Measurements from ENCODE around the gene C12orf76. TPM values are rescaled to one million over a fixed set of nuclear protein-coding genes. Genes with fewer than 3 reads are reported as not detected.
"Not testable (repeated sequence)": the region's sequence is repeated elsewhere in the genome, so short reads cannot be mapped to it uniquely, and the experiment has no call there.

The C12orf76 gene
- total RNA-seq, 1 experiment from 2014 or later, result 18.3 TPM

- no peak for DNase-seq (ENCODE audit: low spot score)
Measured at GRCh38 chr12:110065540-110065939, 17.2 kb upstream of the C12orf76 start.

DNA sequence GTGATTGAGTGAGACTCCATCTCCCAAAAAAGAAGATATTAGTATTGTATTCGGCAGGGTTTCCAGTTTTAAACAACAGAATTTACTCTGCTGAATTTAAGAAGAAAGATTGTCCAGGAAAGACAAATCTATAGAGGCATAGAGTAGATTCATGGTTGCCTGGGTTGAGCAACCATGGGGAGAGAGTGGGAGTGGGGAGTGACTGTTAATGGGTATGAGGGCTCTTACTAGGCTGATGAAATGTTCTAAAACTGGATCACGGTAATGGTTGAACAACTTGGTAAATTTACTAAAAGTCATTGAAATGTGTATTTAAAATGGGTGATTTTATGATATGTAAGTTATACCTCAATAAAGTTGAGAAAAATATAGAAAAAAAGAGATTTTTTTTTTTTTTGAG is 13.9 kb upstream of the C12orf76 start:
- no peak for DNase-seq (ENCODE audit: low spot score)

DNA sequence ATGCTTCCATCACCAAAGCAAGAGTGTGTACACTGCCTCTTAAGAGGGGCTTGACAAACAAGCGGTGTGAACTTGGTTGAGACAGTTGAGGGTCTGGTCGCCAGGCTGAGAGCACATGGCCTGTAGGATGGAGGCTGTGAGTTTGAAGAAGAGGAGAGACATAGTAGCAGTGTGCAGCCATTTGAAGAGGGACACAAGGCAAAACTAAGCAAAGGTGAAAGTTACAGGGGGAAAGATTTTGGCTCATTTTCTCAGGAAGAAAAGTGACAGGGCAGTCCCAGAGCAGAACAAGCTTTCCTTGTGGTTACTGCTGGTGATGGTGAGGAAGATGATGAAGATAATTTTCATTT is 11.3 kb upstream of the C12orf76 start:
- no peak for DNase-seq (ENCODE audit: low spot score)

- DNase-seq (ENCODE audit: low spot score), result no peak
Measured at GRCh38 chr12:110058875-110059615, 10.7 kb upstream of the C12orf76 start.

GRCh38 chr12:110056643-110057042 is 8.3 kb upstream of the C12orf76 start:
- DNase-seq (ENCODE audit: low spot score), result not testable (repeated sequence)

- peak; percentile 93 for DNase-seq (ENCODE audit: low spot score)
Measured at GRCh38 chr12:110055375-110056352, 7.3 kb upstream of the C12orf76 start.

- no peak for DNase-seq (ENCODE audit: low spot score)
Measured at GRCh38 chr12:110050927-110051326, 2.6 kb upstream of the C12orf76 start.

DNA sequence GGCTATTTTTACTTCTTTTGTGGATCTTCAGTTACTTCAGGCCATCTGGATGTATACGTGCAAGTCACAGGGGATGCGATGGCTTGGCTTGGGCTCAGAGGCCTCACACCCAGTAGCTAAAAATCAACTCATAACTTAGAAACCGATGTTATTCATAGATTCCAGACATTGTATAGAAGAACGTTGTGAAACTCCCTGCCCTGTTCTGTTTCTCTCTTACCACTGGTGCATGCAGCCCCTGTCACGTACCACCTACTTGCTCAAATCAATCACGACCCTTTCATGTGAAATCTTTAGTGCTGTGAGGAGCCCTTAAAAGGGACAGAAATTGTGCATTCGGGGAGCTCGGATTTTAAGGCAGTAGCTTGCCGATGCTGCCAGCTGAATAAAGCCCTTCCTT is 1.3 kb upstream of the C12orf76 start:
- not testable (repeated sequence) for DNase-seq (ENCODE audit: low spot score)

GRCh38 chr12:110049034-110049433 is 712 bp upstream of the C12orf76 start:
- DNase-seq (ENCODE audit: low spot score), result not testable (repeated sequence)

DNA sequence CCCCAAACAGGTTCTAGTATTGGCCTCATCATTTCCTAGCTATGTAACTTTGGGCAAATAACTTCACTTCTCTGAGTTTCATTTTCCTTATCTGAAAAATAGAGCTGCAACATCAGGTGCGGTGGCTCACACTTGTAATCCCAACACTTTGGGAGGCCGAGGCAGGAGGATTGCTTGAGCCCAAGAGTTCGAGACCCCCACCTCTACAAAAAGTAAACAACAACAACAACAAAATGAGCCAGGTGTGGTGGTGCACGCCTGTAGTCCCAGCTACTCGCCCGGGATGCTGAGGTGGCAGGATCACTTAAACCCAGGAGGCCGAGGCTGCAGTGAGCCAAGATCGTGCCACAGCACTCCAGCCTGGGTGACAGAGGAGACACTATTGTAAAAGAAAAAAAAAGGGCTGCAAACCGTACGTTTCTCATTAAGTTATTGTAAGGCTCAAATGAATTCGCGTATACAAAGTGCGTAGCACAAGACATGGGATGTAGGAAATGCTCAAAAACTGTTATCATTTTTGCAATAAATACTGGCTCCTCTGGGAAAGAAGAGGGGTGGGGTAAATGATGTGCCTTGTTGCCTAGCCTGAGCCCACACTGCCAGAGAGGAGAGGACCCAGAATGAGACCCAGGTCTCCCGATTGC is 903 bp downstream of the C12orf76 start:
- DNase-seq (ENCODE audit: low spot score), result no peak

DNA sequence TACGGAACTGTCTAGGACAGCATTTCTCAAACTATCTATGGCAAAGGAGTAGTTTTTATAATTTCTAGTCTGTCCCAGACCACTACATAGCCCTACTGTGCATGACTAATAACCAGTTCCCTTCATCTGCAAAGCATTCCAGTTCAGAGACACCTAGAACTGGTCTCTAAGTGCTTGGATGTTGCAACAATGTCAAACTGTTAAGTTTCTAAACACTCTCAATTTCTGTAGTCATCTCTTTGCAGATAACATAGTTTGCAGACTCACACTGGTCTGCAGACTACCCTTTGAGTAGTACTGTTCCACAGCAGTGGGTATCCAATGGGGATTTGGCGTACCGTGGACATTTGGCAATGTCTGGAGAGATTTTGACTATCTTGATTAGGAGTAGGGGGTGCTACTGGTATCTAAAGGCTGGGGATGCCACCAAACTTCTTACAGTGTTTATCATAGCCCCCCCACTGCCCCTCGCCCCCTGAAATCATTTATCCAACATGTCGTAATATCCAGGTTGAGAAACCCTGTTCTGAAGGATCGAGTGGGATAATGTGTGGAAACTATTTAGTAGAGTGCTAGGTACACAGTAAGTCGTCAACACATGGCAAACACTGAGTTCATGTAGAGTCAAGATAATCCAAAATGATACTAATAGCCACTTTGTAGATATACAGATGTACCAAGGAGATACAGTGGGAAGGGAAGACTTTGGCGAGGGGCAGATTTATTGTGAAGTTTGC is 1.7 kb downstream of the C12orf76 start:
- no peak for DNase-seq (ENCODE audit: low spot score)

DNA sequence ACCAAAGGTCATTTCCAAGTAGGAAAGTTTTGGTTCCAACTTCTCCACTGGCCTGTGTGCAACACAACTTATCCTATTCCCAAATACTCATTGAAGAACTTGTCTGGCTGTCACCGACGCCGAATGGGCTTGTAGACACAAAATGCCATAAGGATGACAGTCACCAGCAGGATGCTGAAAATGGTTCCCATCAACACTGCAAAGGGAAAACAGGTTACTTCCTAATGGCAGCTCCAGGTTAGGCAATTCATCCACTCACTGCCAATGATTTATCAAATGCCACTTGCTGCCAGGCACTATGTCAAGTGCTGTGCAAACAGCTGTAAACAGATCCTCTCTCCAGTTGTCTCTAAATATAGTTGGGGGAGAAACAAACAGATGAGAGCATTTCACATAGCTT is 6.1 kb downstream of the C12orf76 start:
- DNase-seq (ENCODE audit: low spot score), result no peak

DNA sequence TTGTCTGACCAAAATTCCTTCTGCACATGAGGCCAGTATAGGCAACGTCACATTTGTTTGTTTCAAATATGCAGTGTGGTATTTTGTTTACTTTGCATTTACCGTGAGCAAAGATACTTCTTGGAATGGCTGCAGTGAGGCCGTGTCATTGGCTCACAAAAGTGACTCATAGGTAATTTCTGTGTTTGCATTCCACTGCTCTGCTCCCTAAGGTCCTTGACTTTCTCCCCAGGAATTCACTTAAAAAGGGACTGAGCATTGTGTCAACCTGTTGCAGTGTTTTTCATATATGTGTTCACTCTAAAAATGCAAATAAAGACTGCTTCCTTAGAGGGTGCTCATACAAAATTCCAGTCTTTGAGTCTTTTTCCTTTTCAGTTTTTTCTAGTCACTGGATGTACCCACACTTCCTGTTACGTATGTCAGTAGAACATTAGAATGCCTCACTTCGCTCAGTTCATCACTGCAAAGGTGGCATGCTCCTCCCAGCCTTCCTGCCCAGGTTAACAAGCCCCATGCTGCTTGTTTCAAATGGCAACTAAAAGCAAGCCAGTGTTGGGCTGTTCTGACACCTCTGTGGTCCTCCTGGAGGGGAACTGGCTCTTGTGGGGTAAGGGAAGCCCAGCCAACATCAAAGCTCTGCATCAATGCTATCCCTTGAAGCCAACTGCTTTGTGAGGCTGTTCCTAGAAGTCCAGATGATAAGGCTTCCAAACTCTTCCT is 9.1 kb downstream of the C12orf76 start:
- DNase-seq (ENCODE audit: low spot score), result peak; percentile 92

- DNase-seq (ENCODE audit: low spot score), result no peak
Measured at GRCh38 chr12:110038741-110039084, 9.6 kb downstream of the C12orf76 start.

GRCh38 chr12:110037315-110037714 is 11.0 kb downstream of the C12orf76 start:
- DNase-seq (ENCODE audit: low spot score), result no peak

DNA sequence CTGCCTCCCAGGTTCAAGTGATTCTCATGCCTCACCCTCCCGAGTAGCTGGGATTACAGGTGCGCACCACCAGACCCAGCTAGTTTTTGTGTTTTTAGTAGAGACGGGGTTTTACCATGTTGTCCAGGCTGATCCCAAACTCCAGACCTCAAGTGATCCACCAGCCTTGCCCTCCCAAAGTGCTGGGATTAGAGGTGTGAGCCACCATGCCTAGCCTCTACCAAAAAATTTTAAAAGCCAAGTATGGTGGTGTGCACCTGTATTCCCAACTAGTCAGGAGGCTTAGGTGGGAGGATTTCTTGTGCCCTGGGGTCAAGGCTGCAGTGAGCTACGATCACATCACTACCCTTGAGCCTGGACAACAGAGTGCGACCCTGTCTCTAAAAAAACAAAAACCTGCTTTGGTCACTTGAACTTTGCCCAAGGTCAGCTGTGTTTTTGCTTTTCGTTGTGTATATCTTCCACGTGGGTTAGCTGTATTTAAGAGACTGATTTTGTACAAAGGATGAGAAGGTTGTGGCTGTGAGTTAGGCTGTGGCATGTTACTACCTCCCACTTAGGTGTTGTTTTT is 12.7 kb downstream of the C12orf76 start:
- no peak for DNase-seq (ENCODE audit: low spot score)

GRCh38 chr12:110033888-110034287 is 14.4 kb downstream of the C12orf76 start:
- no peak for DNase-seq (ENCODE audit: low spot score)

GRCh38 chr12:110029290-110029815 is 19.0 kb downstream of the C12orf76 start:
- no peak for DNase-seq (ENCODE audit: low spot score)

DNA sequence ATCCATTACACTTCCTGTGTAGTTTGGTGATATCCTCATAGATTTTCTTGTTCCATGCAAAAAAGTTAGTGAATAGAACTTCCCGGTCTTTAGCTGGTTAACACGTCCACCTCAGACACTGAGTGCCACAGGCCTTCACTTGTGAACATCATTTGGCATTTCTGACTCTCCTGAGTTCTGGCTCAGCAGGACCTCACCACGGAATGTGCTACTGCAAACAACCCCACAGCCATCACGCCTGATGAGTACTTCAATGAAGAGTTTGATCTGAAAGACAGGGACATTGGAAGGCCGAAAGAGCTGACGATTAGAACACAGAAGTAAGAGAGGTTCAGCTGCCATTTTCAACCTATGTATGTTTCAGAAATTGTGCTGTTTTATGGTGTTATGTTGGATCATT is 20.0 kb downstream of the C12orf76 start:
- DNase-seq (ENCODE audit: low spot score), result no peak

GRCh38 chr12:110024051-110024450 is 24.3 kb downstream of the C12orf76 start:
- DNase-seq (ENCODE audit: low spot score), result no peak
